Islet precursor cell (in vitro differentiated cells): ENCODE data around the gene CEP170B.

Experiments used
- DNase-seq: peaks from one replicate; pipeline ENCODE4 v3.0.0-alpha.2; 2018

The CEP170B gene

DNA sequence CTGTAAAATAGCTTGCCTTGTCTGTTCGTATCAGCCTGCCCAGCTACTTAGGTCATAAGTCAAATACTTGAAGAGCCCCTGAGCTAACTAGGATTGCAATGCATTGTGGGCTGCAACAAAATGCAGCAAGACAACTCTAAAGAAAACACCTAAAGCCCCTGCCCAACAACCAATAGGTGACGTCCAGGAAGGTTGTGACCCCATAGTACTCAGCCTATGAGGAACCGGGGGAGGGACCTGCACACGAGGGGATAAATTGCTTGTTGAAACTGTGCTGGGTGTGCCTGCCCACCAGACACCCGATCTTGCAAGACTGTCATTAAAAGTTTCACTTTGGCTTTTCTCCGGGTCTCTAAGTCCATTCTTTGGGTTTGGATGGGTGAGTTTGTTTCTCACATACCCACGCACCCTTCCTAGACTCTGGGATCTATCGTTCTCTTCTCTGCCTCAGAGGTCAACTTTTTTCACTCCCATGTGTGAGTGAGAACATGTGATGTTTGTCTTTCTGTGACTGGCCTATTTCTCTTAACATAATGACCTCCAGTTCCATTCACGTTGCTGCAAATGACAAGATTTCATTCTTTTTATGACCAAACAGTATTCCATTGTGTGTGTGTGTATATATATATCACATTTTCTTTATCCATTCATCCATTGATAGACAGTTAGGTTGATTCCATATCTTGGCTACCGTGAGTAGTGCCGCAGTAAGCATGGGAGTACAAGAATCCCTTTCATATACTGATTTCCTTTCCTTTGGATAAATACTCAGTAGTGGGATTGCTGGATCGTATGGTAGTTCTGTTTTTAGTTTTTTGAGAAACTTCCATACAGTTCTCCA lies 54.3 kb downstream of the CEP170B start:
- DNase-seq: peak; percentile 25

DNA sequence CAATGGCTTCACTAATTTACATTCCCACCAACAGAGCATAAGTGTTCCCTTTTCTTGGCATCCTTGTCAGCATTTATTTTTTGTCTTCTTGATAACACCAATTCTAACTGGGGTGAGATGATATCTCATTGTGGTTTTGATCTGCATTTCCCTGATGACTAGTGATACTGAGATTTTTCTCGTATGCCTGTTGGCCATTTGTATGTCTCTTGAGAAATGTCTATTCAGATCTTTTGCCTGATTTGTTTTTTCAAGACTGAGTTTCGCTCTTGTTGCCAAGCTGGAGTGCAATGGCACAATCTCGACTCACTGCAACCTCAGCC lies 54.9 kb downstream of the CEP170B start:
- no peak for DNase-seq

DNA sequence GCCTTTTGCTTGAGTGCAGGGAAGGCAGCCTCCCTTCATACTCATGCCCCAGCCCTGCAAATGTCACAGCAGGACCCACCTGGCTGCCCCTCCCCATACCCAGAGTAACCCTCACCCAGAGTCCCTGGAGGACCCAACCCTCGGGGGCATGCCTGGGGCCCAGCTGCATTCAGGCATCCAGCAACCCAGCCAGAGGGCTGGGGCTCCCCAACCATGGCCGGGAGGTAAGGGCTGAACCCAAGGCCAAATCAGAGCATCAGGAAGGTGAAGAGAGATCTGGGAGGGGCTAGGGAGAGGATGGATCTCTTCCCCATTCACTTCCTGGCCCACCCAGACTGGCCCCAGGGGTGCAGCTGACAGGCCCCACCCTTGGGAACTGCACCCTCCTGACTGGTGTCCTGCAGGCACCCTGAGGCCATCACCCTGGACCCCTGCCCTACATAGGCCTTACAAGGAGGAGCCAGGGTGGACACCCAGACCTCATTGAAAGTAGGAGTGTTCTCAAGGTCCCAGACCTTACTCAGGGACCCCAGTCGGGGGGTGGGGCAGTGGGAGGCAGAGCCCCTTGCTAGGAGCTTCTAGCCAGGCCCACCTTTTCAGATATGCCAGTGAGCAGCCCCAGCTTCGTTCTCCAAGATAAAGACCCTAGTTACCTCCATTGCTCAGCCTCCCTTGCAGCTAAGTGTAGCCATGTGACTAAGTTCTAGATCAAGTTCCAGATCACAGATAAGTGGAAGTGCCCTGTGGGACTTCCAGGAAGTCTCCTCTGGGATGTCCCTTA lies 58.8 kb downstream of the CEP170B start:
- peak; percentile 21 for DNase-seq

DNA sequence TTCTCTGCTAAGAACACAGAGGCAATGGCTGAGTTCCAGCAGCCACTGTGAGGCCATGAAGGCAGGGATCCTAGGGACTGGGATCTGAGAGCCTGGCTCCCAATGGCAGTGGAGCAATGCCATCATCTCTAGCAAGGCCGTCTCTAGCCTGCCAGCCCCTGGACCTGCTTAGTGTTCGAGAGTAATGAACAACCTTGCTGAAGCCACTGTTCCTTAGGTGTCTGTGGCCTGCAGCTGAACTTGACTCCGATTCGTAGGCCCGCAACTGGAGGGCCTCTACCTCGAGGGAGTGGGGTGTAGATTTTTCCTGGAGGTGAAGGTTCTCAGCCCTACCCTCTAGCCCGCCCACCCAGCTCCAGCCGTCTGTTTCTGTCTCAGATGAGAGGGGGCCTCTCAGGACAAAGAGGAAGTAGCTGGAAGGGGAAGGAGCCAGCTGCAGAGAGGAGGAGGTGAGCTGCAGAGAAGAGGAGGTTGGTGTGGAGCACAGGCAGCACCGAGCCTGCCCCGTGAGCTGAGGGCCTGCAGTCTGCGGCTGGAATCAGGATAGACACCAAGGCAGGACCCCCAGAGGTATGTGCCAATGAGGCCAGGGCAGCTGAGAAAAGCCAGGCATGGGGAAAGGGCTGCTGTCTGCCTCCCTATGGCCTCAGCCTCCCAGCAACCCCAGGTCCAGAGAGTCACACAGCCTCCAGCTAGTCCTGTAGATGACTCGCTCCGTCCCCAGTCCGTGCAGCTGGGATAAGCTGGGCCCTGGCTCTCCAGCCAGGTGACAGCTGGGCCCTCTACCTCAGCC lies 59.5 kb downstream of the CEP170B start, which contains the start of gene PLD4:
Gene PLD4, plus strand, starts transcription at position 459 of the 793 bp plus-strand sequence. CDS start 2,262 bp downstream, outside the sequence.
- DNase-seq: peak; percentile 67

DNA sequence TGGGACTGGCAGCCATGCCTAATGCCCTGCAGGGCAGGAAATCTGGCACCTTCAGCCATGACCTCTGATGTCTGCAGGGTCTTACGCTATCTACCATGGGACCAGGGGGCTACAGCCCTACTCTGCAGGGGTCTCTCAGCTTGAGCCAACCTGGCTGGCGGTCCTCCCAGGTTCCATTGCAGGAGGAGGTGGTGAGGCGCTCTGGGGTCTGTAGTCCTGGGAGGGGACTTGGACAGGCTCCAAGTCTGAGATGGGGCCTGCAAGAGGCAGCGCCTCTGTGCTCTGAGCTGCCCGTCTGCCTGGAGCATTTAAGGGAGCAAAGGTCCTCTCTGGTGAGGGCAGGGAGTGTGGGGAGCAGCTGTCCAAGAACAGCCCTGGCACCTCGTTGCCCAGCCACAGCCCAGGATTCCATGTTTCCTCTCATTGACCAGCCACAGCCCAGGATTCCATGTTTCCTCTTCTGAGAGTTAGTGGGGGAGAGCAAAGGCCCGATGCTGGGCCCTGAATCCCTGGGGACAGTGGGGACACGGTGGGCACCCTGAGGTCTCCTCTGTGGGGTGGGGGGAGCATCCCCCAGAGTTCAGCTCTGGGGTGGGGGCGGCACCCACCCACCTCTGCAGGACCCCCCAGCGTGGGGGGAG lies 60.3 kb downstream of the CEP170B start:
- no peak for DNase-seq

DNA sequence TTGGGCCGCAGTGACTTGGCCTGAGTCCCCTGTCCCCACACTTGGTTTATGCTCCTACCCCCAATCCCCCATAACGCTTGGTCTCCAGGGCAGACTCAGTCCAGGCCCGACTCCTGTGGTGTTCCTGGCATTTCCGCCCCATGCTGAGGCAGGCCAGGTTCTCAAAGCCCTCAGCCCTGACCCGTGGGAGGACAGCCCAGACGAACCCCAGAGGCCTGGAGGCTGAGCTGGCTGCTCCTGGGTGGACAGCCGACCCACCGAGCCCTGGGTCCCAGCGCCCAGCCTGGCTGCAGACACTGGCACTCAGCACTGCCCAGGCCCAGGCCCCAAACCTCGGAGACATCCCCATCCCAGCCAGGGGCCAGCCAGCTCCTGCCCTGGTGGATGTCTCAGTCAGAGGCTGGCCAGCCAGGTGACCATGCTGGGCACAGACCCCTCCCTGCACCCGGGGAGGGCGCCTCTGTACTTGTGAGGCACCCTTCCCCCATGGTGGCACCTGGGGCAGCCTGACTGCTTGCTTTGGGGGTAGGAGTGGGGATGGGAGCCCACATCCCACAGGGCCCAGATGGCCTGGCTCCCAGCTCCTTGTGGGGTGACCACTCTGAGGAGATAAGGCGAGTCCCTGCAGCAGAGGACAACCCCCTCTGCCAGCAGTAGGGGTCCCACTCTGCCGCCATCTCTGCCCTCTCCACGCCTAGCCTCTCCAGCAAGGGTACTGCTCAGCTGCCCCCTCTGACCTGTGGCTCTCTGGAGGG lies 61.0 kb downstream of the CEP170B start:
- DNase-seq: peak; percentile 51

DNA sequence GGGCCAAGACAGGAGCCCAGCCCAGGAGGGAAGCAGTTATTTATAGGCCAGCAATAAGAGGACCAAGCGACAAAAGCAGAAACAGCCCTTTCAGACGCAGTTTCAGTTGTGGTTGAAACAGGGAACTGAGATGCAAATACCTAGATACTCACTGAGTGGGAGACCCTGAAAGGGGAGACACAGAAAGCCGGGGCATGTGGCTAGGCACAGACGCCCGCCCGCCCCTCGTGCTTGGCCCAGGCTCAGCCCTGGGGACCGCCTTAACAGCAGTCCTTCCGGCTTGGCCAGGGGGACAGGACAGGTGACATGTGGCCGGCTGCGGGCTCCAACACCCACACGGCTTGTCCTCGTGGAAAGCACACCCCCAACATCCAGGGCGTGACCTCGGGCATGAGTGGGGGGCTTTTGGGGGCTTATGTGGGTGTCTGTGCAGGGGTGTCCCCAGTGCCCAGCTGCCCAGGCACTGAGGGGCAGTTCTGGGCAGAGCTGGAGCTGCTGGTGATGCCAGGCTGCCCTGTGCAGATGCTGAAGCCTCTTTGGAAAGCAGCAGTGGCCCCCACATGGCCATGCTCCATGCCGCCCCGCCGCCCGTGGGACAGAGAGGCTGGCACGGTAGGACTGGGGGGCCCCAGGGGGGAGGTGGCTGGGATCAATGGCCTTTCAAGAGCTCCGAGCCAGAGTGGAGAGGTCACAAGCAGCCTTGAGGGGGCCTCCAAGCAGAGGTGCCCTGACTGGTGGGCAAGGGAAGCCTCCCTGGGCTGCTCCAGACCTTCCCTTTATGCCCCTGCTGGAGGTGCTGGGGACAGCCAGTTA lies 61.8 kb downstream of the CEP170B start:
- peak; percentile 48 for DNase-seq

DNA sequence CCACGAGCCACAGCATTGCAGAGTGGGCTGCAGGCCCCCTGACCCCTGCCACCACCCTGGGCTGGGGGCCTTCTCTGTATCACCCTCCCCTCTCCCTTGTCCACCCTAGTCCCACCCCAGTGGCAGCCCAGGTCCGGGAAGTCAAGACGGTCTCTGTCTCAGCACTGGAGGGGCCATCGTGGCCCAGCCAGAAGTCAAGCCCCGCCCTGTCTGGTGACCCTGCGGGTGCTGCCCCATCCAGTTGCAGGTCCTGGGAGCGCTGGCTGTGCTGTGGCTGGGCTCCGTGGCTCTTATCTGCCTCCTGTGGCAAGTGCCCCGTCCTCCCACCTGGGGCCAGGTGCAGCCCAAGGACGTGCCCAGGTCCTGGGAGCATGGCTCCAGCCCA lies 62.4 kb downstream of the CEP170B start:
- DNase-seq: peak; percentile 52

DNA sequence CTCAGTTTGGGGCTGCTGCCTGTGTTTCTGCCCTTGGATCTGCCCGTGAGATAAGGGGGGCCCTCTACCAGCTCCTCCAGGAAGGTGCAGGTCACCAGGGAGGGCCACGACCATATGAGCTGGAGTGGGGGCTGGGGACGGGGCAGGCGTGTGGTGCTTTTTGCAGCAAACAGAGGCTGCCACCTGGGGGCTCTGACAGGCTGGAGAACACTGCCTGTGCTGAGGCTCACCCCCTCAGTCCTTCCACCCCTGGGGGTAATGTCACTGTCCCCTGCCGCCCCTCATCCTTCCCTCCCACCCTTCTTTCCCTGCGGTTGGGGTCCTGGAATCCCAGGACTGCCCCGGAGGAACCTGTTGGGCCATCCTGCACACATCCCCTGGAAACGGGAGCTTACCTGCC lies 62.8 kb downstream of the CEP170B start:
- no peak for DNase-seq

DNA sequence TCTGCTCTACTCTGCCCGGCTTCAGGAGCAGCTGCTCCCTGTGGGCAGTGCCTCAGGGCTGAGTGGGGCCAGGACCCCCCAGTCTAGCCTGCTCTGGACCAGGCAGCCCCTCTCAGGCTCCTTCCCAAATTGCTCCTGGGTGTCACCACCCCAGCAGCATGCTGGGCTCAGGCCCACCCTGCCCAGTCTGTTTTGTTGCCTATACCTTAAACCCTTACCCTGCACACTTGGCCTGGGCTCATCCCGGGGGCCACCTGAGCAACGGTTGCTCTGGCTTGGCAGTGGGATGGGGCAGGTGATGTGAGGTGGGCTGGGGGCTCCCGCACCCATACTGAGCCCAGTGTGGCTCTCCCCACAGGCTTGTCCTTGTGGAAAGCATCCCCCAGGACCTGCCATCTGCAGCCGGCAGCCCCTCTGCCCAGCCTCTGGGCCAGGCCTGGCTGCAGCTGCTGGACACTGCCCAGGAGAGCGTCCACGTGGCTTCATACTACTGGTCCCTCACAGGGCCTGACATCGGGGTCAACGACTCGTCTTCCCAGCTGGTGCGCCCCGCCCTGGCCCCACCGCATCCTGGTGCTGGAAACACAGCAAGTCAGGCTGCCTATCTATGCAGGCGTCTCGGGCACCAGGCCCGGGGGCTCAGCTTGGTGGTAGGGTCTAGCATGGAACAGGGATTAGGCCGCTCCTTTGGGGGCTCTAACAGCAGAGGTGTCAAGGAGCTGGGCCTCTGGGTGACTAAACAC lies 63.5 kb downstream of the CEP170B start:
- peak; percentile 49 for DNase-seq

DNA sequence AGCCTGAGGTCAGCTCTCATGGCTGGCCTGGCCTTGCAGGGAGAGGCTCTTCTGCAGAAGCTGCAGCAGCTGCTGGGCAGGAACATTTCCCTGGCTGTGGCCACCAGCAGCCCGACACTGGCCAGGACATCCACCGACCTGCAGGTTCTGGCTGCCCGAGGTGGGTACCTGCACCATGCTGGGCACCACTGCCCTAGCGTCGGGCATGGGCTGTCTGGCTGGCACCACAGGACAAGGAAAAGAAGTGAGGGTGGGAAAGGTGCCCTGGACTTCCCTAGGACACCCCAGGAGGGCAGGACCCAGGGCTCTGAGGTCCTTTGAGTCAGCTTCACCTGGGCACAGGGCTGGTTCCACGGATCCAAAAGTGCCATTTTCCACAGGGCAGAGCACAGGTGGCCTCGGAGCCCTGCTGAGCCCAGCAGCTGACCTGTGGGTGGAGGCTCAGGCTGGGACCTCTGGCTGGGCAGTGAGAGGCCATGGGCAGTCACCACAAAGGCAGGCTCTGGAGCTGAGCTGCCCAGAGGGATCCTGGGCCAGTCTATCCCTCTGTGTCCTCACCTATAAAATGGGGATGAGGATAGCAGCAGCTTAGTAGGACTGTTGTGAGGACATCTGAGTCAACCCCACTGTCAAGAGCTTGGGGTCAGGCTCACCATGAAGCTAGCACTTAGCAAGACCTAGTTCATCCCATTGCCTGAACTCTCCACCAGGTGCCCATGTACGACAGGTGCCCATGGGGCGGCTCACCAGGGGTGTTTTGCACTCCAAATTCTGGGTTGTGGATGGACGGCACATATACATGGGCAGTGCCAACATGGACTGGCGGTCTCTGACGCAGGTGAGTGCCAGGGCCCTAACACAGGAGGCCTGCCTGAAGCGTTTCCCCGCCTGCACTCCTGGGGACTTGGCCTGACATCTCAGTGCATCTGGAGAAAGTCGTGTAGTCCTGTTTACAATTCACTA lies 64.5 kb downstream of the CEP170B start:
- peak; percentile 47 for DNase-seq

DNA sequence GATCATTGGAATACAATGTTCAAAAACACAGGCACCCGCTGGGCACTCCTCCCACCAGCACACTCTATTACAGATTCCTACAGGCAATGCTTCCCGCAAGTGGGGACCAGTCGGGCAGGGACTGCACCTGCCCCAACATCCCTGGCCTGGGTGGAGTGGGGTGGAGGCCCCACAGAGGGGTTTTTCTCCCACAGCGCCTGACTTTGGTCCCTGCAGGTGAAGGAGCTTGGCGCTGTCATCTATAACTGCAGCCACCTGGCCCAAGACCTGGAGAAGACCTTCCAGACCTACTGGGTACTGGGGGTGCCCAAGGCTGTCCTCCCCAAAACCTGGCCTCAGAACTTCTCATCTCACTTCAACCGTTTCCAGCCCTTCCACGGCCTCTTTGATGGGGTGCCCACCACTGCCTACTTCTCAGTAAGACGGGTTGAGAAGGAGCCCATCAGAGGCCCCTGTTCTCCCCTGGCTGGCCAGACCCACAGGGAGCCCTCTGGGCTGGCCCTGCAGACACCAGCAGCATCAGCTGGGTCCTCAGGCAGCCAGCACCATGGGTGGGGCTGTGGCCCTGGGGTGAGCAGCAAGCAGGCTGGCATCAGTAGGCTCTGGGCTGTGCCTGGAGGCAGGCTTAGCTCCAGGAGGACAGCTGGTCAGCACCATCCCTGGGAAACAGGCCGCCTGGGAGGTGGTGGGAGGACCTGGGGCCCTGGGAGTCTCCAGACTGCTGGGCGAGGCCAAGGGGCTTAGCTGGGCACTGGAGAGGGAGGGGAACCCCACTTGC lies 65.6 kb downstream of the CEP170B start:
- peak; percentile 54 for DNase-seq

DNA sequence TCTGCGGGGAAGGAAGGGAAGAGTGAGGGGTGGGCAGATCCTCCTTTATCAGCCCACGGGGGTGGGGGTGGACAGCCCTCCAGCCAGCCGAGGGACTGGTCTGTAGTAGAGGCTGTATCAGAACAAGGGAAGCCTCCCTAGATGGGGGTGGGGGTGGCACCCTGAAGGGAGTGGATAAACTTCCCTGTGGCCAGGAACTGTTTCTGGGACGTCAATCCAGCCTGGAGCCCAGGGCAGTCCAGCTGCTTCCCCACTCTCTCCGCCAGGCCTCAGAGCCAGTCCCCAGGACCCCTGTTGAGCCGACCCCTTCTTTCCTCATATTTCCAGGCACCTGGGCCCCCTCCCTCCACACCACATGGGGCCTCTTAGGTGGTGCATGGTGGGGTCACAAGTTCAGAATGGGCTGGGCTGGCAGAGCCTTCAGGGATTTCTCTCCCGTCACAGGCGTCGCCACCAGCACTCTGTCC lies 66.3 kb downstream of the CEP170B start:
- DNase-seq: no peak

DNA sequence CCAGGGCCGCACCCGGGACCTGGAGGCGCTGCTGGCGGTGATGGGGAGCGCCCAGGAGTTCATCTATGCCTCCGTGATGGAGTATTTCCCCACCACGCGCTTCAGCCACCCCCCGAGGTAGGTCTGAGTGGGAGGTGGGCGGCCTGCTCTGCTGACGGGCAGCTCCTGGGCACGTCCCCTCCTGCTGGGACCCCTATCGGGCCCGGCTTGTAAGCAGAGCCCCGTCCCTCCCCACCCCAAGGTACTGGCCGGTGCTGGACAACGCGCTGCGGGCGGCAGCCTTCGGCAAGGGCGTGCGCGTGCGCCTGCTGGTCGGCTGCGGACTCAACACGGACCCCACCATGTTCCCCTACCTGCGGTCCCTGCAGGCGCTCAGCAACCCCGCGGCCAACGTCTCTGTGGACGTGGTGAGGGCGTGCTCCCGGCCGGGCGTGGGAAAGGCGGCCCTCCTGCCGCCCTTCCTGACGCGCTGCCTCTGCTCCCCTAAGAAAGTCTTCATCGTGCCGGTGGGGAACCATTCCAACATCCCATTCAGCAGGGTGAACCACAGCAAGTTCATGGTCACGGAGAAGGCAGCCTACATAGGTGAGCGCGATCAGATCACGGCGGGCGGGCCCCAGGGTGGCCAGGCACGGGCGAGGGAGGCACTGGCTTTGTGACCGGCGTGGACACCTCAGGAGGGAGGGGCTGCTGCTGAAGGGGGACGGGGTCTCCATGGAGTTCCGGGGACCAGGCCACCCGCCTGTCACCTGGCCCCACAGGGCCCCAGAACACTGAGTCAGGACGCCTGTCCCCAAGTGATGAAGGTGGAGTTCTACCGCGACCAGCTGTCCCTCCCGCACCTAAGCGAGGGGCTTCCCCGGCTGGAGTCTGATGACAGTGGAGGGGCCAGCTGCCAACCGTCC lies 67.0 kb downstream of the CEP170B start:
- DNase-seq: no peak

DNA sequence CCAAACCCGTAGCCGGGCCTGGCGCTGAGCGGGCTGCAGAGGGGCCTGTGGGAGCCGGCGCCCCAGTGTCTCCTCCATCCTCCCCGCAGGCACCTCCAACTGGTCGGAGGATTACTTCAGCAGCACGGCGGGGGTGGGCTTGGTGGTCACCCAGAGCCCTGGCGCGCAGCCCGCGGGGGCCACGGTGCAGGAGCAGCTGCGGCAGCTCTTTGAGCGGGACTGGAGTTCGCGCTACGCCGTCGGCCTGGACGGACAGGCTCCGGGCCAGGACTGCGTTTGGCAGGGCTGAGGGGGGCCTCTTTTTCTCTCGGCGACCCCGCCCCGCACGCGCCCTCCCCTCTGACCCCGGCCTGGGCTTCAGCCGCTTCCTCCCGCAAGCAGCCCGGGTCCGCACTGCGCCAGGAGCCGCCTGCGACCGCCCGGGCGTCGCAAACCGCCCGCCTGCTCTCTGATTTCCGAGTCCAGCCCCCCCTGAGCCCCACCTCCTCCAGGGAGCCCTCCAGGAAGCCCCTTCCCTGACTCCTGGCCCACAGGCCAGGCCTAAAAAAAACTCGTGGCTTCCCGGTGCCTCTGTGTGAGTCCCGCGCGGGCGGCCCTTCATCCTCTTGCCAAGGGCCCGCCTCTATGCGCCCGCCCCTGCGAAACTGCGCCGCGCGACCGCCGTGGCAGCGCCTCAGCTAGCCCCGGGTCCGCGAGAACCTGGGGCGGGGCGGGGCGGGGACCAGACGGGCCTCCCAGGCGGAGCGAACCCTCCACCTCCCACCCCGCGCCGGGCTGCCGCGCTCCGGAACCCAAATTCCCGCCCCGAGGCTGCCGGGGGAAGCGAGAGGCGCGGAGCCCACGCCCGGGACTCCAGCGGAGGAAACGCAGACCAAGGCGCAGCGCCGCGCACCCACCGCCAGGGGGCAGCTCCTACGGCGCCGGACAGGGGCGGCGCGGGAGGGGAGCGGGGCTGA lies 67.9 kb downstream of the CEP170B start:
- peak; percentile 87 for DNase-seq
